T-helper 17 cell (primary cell): ENCODE measurements around the gene SACS. TPM values are rescaled to one million over a fixed set of nuclear protein-coding genes. Genes with fewer than 3 reads are reported as not detected.

ENCODE experiments used
- ATAC-seq: fragments of 150-1000 bp; cut with Tn5 transposase; 2 replicates; pipeline ENCODE4 v1.10.0; 2021; ENCODE audit warnings: mild to moderate bottlenecking, moderate library complexity
- DNase-seq, 3 donors: peaks; one replicate each; pipeline versions ENCODE4 v3.0.0 to v3.0.0-alpha.2; 2020 to 2021
- H3K9me3 ChIP-seq: one replicate; pipeline ENCODE4 v1.7.0; 2013; ENCODE audit warnings: low read length, mild to moderate bottlenecking; ENCODE audit not compliant: control insufficient read depth, poor library complexity, severe bottlenecking
- H3K27ac Mint-ChIP-seq: one replicate; pipeline ENCODE4 v1.8.0; 2022; ENCODE audit warnings: mild to moderate bottlenecking, moderate library complexity, mixed read lengths
- H3K27me3 Mint-ChIP-seq: one replicate; pipeline ENCODE4 v1.8.0; 2022; ENCODE audit warnings: mixed read lengths
- H3K36me3 Mint-ChIP-seq: one replicate; pipeline ENCODE4 v1.8.0; 2022; ENCODE audit warnings: low read depth, mixed read lengths
- H3K4me1 Mint-ChIP-seq: one replicate; pipeline ENCODE4 v1.8.0; 2022; ENCODE audit warnings: mild to moderate bottlenecking, mixed read lengths
- H3K4me3 Mint-ChIP-seq: one replicate; pipeline ENCODE4 v1.8.0; 2022; ENCODE audit warnings: mild to moderate bottlenecking, moderate library complexity, mixed read lengths
- total RNA-seq, 4 donors: library from RNA in 2 of 4; stranded (reverse) in 2 of 4; gene quantifications; one replicate each; pipeline ENCODE4 v1.2.3 and lab custom pipeline; 2022 to 2026

The SACS gene
- total RNA-seq, 2 donors from 2014 or later, result 15.5 to 19.1 TPM

- ATAC-seq, result no peak
- H3K4me1 Mint-ChIP-seq, result peaks cover 33% of the 10 kb centered on the region
- H3K36me3 Mint-ChIP-seq, result peaks cover 7% of the 10 kb centered on the region
- H3K27me3 Mint-ChIP-seq, result no peaks in the 10 kb centered on the region
- no peak overlapping the region for H3K4me3 Mint-ChIP-seq
- no peak for DNase-seq
- H3K27ac Mint-ChIP-seq, result no peak overlapping the region
- no peaks in the 10 kb centered on the region for H3K9me3 ChIP-seq
These were observed 51.6 kb downstream of the SACS start for GRCh38 chr13:23381866-23382265.

GRCh38 chr13:23380534-23380933, 53.0 kb downstream of the SACS start:
- no peaks in the 10 kb centered on the region for H3K9me3 ChIP-seq
- no peak overlapping the region for H3K27ac Mint-ChIP-seq
- peaks cover 38% of the 10 kb centered on the region for H3K4me1 Mint-ChIP-seq
- H3K27me3 Mint-ChIP-seq, result no peaks in the 10 kb centered on the region
- no peak overlapping the region for H3K4me3 Mint-ChIP-seq
- no peak for DNase-seq
- H3K36me3 Mint-ChIP-seq, result peaks cover 7% of the 10 kb centered on the region
- no peak for ATAC-seq

- no peaks in the 10 kb centered on the region for H3K9me3 ChIP-seq
- peak overlapping the region; percentile 80 for H3K27ac Mint-ChIP-seq
- DNase-seq, result peak in 1 of 3 donors; percentile 14
- H3K4me1 Mint-ChIP-seq, result peaks cover 34% of the 10 kb centered on the region
- no peak for ATAC-seq
- H3K27me3 Mint-ChIP-seq, result no peaks in the 10 kb centered on the region
- peak overlapping the region; percentile 9 for H3K4me3 Mint-ChIP-seq
- peaks cover under 1% of the 10 kb centered on the region for H3K36me3 Mint-ChIP-seq
These were observed 55.4 kb downstream of the SACS start for GRCh38 chr13:23377983-23378632.

- peaks cover 39% of the 10 kb centered on the region for H3K4me1 Mint-ChIP-seq
- H3K4me3 Mint-ChIP-seq, result no peak overlapping the region
- ATAC-seq, result no peak
These were observed 55.9 kb downstream of the SACS start for GRCh38 chr13:23377579-23377978.

GRCh38 chr13:23375001-23375971, 58.2 kb downstream of the SACS start:
- Mint-ChIP-seq H3K36me3 (peaks cover 7% of the 10 kb centered on the region), H3K4me1 (peaks cover 47% of the 10 kb centered on the region), H3K27ac (peak overlapping the region; percentile 16), H3K4me3 (peak overlapping the region; percentile 78), H3K27me3 (no peaks in the 10 kb centered on the region)
- no peaks in the 10 kb centered on the region for H3K9me3 ChIP-seq
- DNase-seq (peak; percentile 93 to 98 (median 97)), ATAC-seq (peak; percentile 91)

More at GRCh38 chr13:23377579-23377978, 55.9 kb downstream of the SACS start:
- H3K27me3 Mint-ChIP-seq, result no peaks in the 10 kb centered on the region
- DNase-seq, result no peak
- H3K27ac Mint-ChIP-seq, result peak overlapping the region; percentile 80
- no peaks in the 10 kb centered on the region for H3K9me3 ChIP-seq
- peaks cover 3% of the 10 kb centered on the region for H3K36me3 Mint-ChIP-seq

- no peak for DNase-seq
- H3K4me1 Mint-ChIP-seq, result peaks cover 24% of the 10 kb centered on the region
- H3K9me3 ChIP-seq, result no peaks in the 10 kb centered on the region
- H3K4me3 Mint-ChIP-seq, result peak overlapping the region; percentile 41
- no peak overlapping the region for H3K27ac Mint-ChIP-seq
- ATAC-seq, result no peak
- no peaks in the 10 kb centered on the region for H3K27me3 Mint-ChIP-seq
- H3K36me3 Mint-ChIP-seq, result peaks cover 10% of the 10 kb centered on the region
These were observed 61.1 kb downstream of the SACS start for GRCh38 chr13:23372264-23372906.

- Mint-ChIP-seq H3K27me3 (no peaks in the 10 kb centered on the region), H3K4me3 (no peak overlapping the region), H3K36me3 (peaks cover 19% of the 10 kb centered on the region), H3K27ac (no peak overlapping the region), H3K4me1 (peaks cover 14% of the 10 kb centered on the region)
- ATAC-seq, result no peak
- H3K9me3 ChIP-seq, result no peaks in the 10 kb centered on the region
- DNase-seq, result no peak
These were observed 65.6 kb downstream of the SACS start for GRCh38 chr13:23367907-23368306.

GRCh38 chr13:23365652-23366051, 67.8 kb downstream of the SACS start:
- H3K36me3 Mint-ChIP-seq, result peaks cover 13% of the 10 kb centered on the region
- DNase-seq (no peak), ATAC-seq (no peak)
- peaks cover 3% of the 10 kb centered on the region for H3K4me1 Mint-ChIP-seq
- H3K27me3 Mint-ChIP-seq, result no peaks in the 10 kb centered on the region
- H3K4me3 Mint-ChIP-seq, result no peak overlapping the region
- peak overlapping the region; percentile 37 for H3K27ac Mint-ChIP-seq
- no peaks in the 10 kb centered on the region for H3K9me3 ChIP-seq

GRCh38 chr13:23359882-23360281, 73.6 kb downstream of the SACS start:
- Mint-ChIP-seq H3K36me3 (peaks cover 6% of the 10 kb centered on the region), H3K4me1 (peaks cover 3% of the 10 kb centered on the region), H3K27ac (no peak overlapping the region), H3K4me3 (no peak overlapping the region), H3K27me3 (no peaks in the 10 kb centered on the region)
- no peaks in the 10 kb centered on the region for H3K9me3 ChIP-seq
- DNase-seq (no peak), ATAC-seq (no peak)

GRCh38 chr13:23357349-23357748, 76.2 kb downstream of the SACS start:
- H3K27me3 Mint-ChIP-seq, result no peaks in the 10 kb centered on the region
- ATAC-seq, result no peak
- H3K36me3 Mint-ChIP-seq, result peaks cover 4% of the 10 kb centered on the region
- no peak overlapping the region for H3K27ac Mint-ChIP-seq
- H3K4me1 Mint-ChIP-seq, result peaks cover 8% of the 10 kb centered on the region
- H3K4me3 Mint-ChIP-seq, result no peak overlapping the region
- no peaks in the 10 kb centered on the region for H3K9me3 ChIP-seq
- no peak for DNase-seq

GRCh38 chr13:23356368-23356767, 77.1 kb downstream of the SACS start:
- Mint-ChIP-seq H3K4me1 (peaks cover 8% of the 10 kb centered on the region), H3K27ac (no peak overlapping the region), H3K36me3 (peaks cover 7% of the 10 kb centered on the region), H3K4me3 (no peak overlapping the region), H3K27me3 (no peaks in the 10 kb centered on the region)
- no peaks in the 10 kb centered on the region for H3K9me3 ChIP-seq
- ATAC-seq (no peak), DNase-seq (no peak)

- H3K9me3 ChIP-seq, result no peaks in the 10 kb centered on the region
- no peak overlapping the region for H3K4me3 Mint-ChIP-seq
- H3K36me3 Mint-ChIP-seq, result peaks cover 19% of the 10 kb centered on the region
- no peak for DNase-seq
- ATAC-seq, result no peak
- peaks cover 11% of the 10 kb centered on the region for H3K4me1 Mint-ChIP-seq
- H3K27me3 Mint-ChIP-seq, result no peaks in the 10 kb centered on the region
- no peak overlapping the region for H3K27ac Mint-ChIP-seq
These were observed 79.0 kb downstream of the SACS start for GRCh38 chr13:23354520-23354919.

GRCh38 chr13:23352161-23352560, 81.3 kb downstream of the SACS start:
- no peak overlapping the region for H3K27ac Mint-ChIP-seq
- no peaks in the 10 kb centered on the region for H3K27me3 Mint-ChIP-seq
- H3K9me3 ChIP-seq, result no peaks in the 10 kb centered on the region
- no peak for ATAC-seq
- H3K4me1 Mint-ChIP-seq, result peaks cover 11% of the 10 kb centered on the region
- H3K36me3 Mint-ChIP-seq, result peaks cover 34% of the 10 kb centered on the region
- no peak for DNase-seq
- H3K4me3 Mint-ChIP-seq, result no peak overlapping the region
